GM18508 (cell line): ENCODE measurements around the gene GPAM.
A peak's percentile ranks its signal among the peaks of the same experiment; 100 is the strongest.

ENCODE experiments used
- ATAC-seq: cut with Tn5 transposase; IDR thresholded peaks from one replicate; pipeline ENCODE4 v1.9.1; 2021; ENCODE audit warnings: moderate number of reproducible peaks; ENCODE audit not compliant: insufficient read depth, unreplicated experiment

Gene GPAM

DNA sequence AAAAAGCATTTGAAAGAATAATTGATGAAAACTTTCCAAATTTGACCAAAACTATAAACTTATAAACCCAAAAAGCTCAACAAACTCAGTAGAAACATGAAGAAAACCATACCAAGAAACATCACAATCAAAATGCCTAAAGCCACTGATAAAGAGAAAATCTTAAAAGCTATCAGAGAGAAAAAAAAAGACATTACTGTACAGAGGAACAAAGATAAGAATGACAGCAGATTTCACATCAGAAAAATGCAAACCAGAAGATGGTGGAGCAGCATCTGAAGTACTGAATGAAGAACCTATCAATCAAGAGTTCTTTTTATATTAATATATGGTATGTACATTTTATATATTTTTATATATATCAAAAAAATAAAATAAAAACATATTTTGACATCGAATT, 2.4 kb upstream of the GPAM start:
- no peak for ATAC-seq

DNA sequence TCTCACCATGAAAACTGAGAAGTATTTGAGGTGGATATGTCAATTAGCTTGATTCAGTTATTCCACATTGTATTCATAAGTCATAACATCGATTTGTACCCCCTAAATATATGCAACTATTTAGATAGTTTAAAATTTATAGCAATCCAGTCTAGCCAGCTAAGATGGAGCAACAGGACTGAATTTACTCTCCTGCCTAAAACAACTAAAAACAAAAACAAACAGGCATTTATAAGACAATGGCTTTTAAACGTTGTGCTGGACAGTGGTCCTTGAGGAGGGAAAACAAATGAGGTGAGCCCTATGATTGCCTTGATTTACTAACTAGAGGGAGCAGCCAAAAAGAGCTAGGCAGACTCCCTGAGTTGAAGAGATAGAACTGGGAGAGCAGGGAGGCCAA, 814 bp upstream of the GPAM start:
- no peak for ATAC-seq

DNA sequence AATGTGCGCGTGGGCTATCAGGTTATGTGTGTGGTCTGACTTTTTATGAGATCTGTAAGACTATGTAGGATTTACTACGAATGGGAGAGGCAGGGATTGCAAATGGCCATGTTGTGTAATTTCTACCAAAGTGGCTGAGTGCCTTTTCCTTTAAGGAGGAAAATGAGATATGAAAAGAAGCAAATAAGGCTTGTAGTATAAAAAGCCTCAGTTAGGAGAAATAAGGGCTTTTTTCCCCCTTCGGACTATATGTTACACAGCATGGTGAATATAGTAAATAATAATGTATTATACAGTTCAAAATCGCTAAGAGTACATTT, 447 bp upstream of the GPAM start:
- ATAC-seq = no peak

DNA sequence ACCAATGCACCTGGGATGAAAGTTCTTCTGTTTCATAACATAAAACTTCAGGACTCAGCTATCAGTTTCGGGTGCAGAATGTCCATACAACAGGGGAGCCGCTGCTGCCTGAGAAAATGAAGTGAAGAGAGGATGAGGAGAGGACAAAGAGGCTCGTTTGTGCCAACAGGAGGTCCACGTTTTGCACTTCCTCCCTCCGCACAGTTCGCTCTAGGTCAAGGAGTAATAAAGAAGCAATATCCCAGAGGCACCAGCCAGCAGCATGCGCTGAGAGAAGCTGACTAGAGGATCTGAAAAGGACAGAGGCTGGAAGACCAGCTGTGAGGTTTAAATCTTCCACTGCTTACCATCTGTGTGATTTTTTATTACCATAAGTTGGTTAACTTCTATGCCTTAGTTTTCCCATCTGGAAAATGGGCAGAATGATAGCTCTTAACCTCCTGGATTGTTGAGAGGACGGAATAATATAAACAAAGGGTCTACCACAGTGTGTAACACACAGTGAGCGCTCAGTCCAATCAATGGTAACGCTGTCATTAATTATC, 709 bp downstream of the GPAM start:
- ATAC-seq = no peak

DNA sequence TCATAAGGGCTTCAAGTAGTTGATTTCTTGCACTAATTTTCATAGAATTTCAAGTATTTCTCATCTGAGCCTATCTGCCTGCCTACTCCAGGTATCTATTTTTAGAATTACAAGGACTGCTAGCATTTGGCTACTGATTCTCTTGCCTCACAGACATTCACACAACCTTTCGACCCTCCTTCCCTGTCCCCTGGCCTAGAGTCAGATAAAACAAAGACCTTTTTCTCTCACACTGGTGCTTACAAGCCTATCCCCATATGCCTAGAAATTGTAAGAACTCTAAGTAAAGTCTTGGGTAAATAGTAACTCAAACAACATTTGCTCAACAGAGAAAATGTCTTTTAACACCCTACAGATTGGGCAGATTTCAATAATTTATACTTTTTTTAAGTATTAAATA, 6.3 kb downstream of the GPAM start:
- ATAC-seq = no peak

DNA sequence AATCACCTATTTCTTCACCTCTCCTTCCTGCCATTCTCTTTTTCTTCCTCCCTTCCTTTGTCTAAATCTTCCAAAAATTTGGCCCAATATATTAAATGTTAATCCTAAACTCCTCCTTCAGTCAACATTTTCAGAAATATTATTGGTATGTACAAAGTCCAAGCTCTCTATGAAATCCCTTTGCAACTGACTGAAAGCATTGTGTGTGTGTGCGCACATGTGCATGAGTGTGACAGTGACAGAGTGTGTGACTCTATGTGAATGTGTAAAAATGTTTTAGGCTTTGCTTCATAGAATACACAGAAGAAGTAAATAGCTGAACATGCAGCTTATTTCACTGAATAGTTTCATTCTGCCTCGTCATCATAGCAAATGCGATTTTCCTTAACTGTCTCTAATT, 7.0 kb downstream of the GPAM start:
- ATAC-seq = no peak

DNA sequence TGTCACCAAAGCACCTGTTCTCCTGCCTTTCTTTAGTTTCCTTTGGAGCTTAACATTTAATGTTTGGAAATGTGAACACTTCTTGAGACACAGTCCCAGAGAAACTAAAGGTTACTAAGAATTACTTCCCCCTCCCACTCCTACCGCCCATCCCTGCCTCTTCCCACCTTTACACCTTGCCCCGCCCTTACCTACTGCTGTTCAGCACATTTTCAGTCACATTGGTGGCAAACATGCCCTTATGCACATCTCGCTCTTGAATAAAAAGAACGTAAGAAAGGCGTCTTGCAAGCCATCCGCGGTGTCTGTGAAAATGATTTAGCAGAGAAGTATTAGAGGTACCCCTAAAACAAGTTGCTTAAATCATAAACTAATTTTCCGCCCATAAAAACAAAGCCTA, 8.2 kb downstream of the GPAM start:
- ATAC-seq = no peak

DNA sequence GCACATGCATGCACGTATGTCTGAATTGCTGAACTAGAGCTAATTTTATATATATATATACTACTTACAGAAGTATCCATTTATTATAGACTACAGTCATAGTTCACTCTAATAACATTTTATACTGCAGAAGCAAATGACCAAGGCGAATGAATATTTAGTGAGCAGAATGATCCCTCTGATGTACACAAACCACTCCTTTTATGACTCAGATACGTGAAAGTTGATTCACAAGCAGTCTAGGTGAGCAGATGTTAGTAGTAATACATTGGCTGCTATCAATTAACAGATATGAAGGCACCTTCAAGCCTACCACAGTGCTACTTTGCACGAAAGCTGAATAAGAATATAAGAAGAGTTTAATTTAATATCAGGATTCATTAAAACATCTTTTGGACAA, 10.4 kb downstream of the GPAM start:
- ATAC-seq = no peak

DNA sequence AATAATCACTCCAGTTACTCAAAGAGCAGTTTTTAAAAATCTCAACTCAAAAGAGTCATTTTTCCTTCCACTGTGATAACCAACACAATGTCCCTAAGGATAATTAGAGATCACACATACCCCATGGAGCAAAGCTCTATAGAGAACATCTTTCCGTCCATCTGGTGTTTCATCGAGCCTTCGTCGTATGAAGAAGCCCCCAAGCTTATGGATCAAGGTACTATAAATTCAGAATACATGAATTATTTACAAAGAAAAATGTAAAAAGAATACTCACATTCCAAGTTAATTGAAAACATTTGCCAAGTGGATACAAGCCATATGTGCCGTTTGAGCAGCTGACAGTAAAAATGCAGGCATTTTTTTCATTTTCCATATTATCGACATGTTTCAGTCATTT, 14.8 kb downstream of the GPAM start:
- no peak for ATAC-seq

DNA sequence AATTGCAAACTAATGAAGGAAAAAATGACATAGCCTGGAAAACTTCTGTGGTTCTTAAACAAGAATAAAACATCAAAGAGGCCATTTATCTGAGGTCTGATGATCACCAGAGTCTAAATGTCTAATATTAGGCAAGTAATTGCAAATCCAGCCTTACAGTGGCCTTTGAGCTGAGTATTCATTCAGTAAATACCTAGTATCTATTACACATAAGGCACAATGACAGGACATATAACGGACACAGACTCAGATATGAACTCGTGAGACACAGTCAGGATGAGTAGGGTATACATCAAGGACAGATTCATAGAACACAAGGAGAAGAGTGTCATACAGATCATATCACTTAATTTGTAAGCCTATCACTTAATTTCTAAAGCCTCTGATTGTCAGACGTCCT, 16.8 kb downstream of the GPAM start:
- ATAC-seq = no peak

DNA sequence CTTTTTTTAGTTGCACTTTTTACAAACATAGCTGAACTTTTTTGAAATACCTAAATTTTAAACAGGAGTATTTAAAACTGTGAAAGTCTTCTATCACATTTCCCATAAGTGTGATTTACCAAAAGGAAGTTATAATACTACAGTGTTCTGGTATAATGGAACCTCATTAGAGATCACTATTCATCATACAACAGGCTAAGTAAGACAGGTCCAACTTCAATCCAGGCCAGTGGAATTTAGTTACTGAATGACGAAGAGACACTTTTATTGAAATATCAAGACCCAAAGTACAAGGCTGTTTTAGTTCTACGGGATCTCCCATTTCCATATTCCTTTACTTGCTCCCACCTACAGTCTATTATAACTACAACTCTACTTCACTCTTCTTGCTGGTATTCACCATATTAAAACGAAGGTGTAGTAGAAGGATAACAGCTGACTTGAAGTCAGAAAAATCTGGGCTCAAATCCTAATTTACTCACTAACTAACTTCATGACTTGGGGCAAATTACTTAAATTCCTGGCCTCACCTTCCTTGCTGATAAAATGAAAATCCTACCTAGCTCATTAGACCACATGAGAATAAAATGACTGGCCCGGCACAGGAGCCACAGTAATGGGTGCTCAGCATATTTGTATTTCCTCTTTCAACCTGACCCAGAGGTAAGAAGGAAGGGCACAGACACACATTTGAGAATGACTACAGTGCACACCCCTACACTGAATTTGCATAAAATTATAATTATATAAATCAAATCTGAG, 21.6 kb downstream of the GPAM start:
- no peak for ATAC-seq

DNA sequence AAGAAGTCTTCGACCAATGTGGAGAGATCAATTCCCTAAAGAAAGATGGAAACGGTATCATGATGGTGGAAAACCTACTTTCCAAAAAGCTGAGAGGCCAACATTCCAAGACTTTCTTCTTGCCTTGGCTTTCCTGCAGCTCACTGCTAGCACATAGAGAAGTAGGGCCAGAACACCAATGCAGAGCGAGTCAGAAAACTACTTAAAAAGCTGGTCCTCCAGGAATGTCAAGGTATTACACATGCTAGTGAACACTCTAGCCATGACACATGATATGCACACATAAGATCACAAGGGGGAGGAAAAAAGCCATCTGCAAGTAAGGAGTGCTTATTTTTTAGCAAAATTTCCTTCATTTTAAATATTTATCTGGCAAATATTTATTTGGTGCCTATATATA, 22.7 kb downstream of the GPAM start:
- no peak for ATAC-seq

DNA sequence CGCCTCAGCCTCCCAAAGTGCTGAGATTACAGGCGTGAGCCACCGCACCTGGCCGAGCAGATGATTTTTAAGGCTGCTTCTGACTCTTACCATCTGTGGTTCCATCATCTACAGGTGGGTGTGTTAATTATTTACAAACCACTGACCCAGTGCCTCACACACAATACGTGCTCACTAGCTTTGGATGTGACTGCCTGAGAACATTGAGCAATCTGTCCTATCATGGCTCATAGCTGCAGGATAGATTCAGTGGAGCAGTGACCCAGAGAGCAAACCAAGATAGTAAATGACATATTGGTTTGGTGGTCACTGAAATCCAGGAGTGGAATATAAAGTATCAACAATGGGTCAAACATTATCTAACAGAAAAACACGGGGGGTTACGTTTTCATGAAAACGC, 24.1 kb downstream of the GPAM start:
- ATAC-seq = no peak

DNA sequence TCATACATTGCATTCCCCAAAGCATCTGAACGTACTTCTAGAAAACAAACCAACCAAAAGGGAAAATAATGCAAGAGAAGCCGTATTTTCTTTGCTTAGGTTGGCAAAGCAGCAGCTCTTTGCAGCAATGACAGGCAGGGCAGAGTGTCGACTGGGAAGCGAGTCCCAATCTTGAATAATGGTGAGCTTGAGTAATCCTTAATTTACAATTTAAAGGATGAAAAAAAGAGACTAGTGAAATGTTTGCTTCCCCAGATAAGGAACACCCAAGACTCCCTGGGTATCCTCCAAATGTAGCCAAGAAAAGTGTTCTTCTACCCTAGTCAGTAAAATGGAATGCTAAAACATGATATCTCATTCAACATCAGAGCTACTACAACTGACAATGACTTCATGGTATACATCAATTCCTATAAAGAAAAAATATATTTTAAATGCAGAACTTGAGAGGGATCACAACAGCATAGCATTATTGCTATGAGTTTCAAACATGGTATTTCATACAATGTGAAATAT, 32.0 kb downstream of the GPAM start:
- ATAC-seq = no peak

DNA sequence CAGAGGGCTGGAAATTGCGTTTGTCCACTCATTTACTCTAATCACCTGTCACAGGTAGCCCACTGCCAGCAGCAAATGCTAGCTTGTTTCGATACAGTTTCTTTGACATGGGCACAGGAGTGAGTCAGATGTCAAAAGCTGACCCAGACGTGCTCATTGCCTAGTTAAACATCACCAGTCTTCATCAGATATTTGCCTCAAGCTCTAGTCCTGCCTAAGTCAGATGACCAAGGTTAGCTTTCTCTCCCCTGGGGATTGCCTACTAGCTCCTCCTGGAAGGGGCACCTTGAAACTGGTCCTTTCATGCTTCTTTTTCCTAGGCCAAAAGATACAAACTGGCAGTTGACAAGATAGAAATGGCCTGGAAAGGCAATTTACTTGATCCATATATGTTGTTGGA, 35.2 kb downstream of the GPAM start:
- ATAC-seq = no peak

DNA sequence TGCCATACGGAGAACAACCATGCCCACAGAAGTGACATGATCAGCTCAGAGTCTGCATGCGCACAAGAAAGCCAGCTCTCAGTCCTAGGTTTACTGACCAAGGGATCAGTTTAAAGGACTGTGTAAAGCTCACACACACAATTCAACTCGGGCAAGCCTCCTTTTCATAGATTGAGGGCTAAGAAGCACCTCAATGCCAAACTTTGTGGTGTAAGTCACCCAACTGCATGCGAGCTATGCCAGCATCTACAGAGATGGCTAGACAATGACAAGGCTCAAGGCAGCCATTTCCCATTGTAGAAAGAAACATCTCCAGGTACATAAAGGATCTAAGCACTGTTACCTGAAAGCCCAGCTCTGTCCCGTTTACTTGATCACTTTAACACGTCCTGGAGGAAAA, 36.8 kb downstream of the GPAM start:
- ATAC-seq = no peak

DNA sequence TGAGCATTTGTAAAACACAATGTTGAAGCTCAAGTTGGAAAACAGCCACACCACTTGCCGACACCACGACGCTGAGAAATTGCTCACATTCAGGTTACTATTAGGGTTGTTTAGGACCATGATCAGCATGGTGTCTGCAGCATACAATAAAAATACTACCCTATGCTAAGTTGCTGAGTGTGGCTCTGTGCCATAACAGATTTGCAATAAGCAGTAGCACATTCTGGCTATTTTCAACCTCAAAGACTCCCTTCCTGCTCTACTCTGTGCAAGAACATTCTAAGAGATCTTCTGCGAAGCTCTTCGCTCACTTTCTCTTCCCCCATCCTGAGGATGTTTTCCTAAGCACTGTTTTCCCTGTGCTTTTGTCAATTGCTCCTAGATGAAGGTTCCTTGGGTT, 38.3 kb downstream of the GPAM start:
- no peak for ATAC-seq

DNA sequence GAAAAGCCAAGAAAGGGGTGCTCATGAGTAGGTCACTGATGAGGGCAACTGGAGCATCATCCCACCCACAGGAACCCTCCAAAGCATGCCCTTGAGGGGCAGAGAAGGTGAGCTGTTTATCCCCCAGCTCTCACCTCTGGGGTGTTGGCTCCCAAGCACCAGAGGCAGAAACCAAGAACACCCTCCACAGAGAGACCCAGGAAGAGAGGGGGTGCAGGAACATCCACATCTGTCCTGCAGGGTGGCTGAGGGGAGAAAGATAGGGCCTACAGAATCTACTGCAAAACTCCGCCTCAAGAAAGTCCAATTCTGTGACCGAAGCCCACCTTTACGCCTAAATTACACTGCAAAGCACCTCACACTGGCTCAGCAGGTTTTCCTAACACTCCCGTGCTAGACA, 40.1 kb downstream of the GPAM start:
- ATAC-seq = no peak

DNA sequence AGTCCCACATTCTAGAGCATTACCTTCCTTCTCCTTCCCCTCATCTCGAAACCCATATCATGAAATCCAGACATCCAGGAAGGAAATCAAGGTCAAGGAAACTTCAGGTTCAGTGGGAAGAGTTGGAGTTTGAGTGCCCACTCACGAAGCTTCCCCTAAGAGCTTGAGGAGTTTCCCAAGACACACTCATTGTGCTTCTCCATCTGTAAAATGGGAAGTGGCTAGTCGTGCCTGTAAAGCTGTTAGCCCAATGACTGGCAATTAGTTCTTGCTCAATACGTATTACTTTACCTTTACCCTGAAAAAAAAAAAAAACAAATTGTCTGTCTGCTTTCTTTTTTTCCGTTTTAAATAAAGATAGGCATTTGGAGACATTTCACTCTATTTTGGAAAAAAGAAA, 42.3 kb downstream of the GPAM start:
- ATAC-seq = no peak

DNA sequence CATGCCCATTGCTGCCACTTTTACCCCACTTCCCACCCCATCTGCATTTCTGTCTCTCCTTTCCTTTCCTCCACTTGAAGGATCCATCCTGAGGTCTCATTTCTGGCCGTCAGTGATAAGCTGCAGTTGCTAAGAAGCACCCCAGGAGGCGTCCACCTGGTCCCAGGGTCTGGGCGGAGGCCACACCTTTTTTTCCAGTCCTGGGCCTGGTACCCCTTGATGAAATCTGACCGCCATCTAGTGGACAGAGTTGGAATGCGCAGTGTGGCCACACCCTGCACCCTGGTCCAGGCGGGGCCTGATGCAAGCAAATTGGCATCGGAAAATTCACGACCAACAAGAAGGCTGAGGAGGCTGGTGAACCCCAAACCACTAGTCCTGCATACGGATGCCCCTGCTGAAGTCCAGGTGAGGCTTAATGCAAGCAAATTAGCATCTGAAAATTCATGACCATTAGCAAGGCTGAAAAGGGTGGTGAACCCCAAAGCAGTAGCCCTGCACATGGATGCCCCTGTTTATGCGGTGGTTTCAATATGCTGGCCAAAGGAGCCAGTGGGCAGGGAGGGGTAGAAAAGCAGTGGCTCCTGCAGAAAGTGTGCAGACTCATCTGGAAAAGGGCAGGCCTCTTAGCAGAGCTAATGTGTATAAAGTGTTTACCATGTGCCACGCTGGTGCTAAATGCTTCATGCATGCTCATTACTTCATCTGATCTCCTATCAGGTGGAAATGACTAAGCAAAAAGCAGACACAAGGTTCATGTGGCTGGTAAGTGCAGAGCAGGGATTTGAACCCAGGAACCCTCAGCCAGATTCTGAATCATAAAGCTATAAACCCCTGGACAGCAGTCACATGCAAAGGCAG, 43.2 kb downstream of the GPAM start:
- peak; percentile 98 for ATAC-seq

DNA sequence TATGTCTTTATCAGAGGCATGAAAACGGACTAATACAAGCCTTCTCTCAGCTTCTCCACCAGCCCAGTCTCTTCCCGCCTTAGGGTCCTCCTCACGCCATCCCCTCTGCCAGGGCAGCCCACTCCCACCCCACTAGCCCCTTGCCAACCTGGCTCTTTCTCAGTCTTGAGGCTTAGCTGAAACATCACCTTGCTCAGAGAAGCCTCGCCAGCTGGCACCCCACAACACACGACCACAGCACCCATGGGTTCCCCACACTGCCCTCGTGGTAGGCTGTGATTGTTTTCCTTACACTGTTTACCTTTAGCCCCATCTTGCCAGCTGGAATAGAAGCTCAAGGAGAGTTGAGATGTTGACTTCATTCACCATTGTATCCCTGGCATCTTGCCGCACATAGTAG, 44.4 kb downstream of the GPAM start:
- ATAC-seq = no peak
